Ascending aorta (tissue), 2 donors: ENCODE data around the gene RNF220. TPM values are rescaled to one million over a fixed set of nuclear protein-coding genes. Genes with fewer than 3 reads are reported as not detected.

Experiments used
- DNase-seq, 2 donors: peaks; one replicate each; pipeline ENCODE4 v3.0.0-alpha.2; 2019; ENCODE audit warnings: low spot score in 2 of 2
- H3K27ac ChIP-seq, 2 donors: fragments of 200-600 bp; sonication (generic); one replicate each; pipeline ENCODE4 v1.5.1; 2016 to 2017; ENCODE audit warnings: mild to moderate bottlenecking in 1 of 2
- H3K27me3 ChIP-seq: fragments of 200-600 bp; sonication (generic); one replicate; pipeline ENCODE4 v1.5.1; 2017
- H3K36me3 ChIP-seq, 2 donors: fragments of 200-600 bp; sonication (generic); one replicate each; pipeline ENCODE4 v1.5.1; 2016
- H3K4me1 ChIP-seq, 2 donors: fragments of 200-600 bp; sonication (generic); one replicate each; pipeline ENCODE4 v1.5.1; 2016 to 2017; ENCODE audit warnings: mild to moderate bottlenecking in 1 of 2
- H3K4me3 ChIP-seq, 2 donors: fragments of 200-600 bp; sonication (generic); one replicate each; pipeline ENCODE4 v1.5.1; 2016 to 2017; ENCODE audit warnings: mild to moderate bottlenecking in 1 of 2
- H3K9me3 ChIP-seq, 2 donors: fragments of 200-600 bp; sonication (generic); one replicate each; pipeline ENCODE4 v1.5.1; 2016
- CTCF ChIP-seq, 3 experiments: fragments of 200-600 bp in 2 of 3; fragments of 450-650 bp in 1 of 3; sonication (generic) in 2 of 3; IDR thresholded peaks; one replicate each; pipeline ENCODE4 v1.5.1; 2016 to 2019; ENCODE audit warnings: antibody characterized with exemption in 3 of 3, mild to moderate bottlenecking in 1 of 3, moderate library complexity in 1 of 3
- intact Hi-C: fragments of 100-400 bp; cut with DNase I; formaldehyde crosslinking; loops from one replicate; pipeline ENCODE4 v1.15.1; 2023
- total RNA-seq: library from RNA; depleted of rRNA; stranded (reverse); fragments of >200 nt; gene quantifications from one replicate; pipeline ENCODE4 v1.1.0, GENCODE V29; 2016

The RNF220 gene
- total RNA-seq, 1 donor from 2014 or later: 54.8 TPM

DNA sequence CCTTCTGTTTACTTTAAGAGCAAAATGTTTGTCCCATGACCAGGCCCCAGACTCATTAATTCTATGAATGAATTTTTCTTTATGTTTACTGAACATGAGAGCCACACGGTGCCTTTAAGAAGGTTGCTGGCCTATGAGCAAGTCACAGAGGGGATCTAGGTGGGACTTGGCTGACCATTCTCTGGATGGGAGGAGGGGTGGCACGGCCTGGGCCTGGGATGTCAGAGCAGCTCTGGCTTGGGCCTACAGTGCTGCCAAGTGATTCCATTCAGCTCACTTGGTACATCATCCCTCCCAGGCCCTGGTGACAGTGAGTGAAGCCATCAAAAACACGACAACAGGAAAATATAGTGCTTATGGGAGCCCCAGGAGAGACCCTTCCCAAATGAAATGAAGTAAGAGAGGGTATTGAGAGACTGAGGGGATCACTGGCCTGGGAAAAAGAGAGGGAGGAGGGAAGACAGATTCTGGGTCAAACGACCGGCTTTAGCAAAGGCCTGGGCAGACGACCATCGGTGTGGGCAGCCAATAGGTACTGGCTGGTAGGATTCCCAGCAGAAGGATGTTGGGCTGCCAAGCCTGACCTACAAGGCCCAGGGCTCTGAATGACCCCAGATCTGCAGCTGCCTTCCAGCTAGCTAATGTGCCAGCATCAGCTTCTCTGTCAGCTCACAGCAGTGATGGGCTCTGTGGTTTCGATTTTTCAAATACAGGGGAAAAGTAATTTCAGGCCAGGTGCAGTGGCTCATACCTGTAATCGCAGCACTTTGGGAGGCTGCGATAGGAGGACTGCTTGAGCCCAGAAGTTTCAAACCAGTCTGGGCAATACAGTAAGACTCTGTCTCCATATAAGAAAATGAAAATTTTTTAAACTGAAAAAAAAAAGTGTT, 265.9 kb downstream of the RNF220 start:
- Histone ChIP-seq H3K4me3 (no peak overlapping the region), H3K36me3 (no peaks in the 10 kb centered on the region), H3K27me3 (no peaks in the 10 kb centered on the region), H3K9me3 (no peaks in the 10 kb centered on the region), H3K4me1 (peaks cover 7 to 23% of the 10 kb centered on the region in 2 donors), H3K27ac (no peak overlapping the region)
- TF ChIP-seq CTCF (IDR thresholded peaks at IDR 0.05): no peak
- intact Hi-C loops: loop anchor here (5.0 to 10.0 kb wide), 4 partner anchors 61 to 1016 kb away; partner anchors contain the start of genes DMAP1, GPBP1L1, RNU5D-1 and ST3GAL3
- DNase-seq: no peak

DNA sequence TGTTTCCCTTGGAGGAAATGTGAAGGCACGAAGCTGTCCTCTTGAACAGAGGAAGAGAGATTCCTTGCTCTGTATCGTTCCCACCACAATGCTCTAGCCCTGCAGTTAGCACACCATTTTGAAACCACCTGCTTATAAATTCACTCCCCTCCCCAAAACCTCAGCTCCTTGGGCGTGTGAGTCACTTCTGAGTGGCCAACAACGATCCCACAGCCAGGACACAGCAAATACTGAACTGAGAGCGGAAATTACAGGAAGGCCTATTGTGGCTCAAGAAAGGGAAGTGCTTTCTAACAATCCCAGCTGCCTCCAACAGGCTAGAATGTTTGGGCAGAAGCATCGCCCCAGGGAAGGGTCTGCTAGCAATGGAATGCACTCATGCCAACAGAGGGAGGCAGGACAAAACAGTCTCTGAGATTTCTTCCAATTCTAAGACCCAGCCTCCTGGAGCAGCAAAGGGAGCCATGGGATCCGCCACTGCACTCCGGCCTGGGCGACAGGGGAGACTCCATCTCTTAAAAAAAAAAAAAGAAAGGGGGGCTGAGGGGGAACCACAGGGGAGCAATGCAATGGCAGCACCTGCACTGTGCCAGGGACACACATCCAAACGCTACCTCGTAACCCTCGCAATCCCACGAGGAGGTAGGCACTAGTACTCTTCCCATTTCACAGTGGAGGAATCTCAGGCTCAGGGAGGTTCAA, 267.4 kb downstream of the RNF220 start:
- TF ChIP-seq CTCF (IDR thresholded peaks at IDR 0.05): no peak
- Histone ChIP-seq H3K27ac (peak overlapping the region; percentile 86 to 92), H3K4me1 (peaks cover 7 to 27% of the 10 kb centered on the region in 2 donors), H3K9me3 (no peaks in the 10 kb centered on the region), H3K4me3 (peak overlapping the region in 1 of 2 donors; percentile 64), H3K36me3 (no peaks in the 10 kb centered on the region), H3K27me3 (no peaks in the 10 kb centered on the region)
- intact Hi-C loops: loop anchor here (5.0 to 10.0 kb wide), 4 partner anchors 60 to 1015 kb away; partner anchors contain the start of genes DMAP1, GPBP1L1, RNU5D-1 and ST3GAL3
- peak in 1 of 2 donors; percentile 74 for DNase-seq

DNA sequence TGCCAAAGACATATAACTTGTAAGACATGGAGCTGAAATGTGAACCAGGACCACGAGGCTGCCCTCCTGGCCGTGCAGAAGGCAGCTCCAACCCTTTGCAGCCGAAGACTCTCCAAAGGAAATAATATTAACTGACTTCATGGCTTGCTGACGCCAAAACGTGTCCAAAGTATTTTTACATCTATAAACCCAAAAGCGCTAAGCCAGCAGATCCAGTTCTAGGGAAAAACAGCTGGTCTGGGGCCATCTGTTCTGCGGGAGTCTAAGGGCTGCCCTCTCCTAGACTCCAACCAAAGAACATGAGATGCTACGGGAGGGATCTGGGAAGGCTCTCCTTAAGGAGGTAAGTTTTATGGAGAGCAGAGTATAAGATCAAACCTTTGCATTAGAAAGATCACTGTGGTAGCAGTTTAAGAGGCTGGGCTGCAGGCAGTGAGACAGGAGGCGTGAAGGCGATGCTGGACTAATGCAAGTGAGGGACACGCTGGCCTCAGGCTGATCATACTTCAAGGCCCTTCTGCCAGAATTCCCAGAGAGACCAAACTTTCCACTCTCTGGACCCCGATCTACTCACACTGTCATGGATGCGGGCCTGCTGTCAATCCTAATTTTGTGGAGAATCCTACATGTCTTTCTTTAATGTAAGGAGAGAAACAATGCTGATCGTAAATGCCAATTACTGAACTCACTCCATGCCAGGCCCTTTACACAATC, 268.1 kb downstream of the RNF220 start:
- no peaks in the 10 kb centered on the region for H3K36me3 ChIP-seq
- peak overlapping the region; percentile 86 to 92 for H3K27ac ChIP-seq
- H3K4me1 ChIP-seq: peaks cover 7 to 27% of the 10 kb centered on the region in 2 donors
- no peaks in the 10 kb centered on the region for H3K9me3 ChIP-seq
- intact Hi-C loops: loop anchor here (5.0 to 10.0 kb wide), 4 partner anchors 59 to 1014 kb away; partner anchors contain the start of genes DMAP1, GPBP1L1, RNU5D-1 and ST3GAL3
- peak overlapping the region; percentile 64 to 85 for H3K4me3 ChIP-seq
- no peaks in the 10 kb centered on the region for H3K27me3 ChIP-seq
- no peak for TF ChIP-seq CTCF (IDR thresholded peaks at IDR 0.05)
- no peak for DNase-seq

- DNase-seq: no peak
- peak overlapping the region; percentile 86 to 92 for H3K27ac ChIP-seq
- intact Hi-C loops: loop anchor here (1.0 to 10.0 kb wide), 7 partner anchors 29 to 1014 kb away; partner anchors contain the start of genes DMAP1, ERI3, GPBP1L1 and RNU5D-1
- TF ChIP-seq CTCF (IDR thresholded peaks at IDR 0.05): no peak
- H3K9me3 ChIP-seq: no peaks in the 10 kb centered on the region
- peaks cover 7 to 27% of the 10 kb centered on the region in 2 donors for H3K4me1 ChIP-seq
- no peaks in the 10 kb centered on the region for H3K36me3 ChIP-seq
- H3K27me3 ChIP-seq: no peaks in the 10 kb centered on the region
- peak overlapping the region; percentile 64 to 85 for H3K4me3 ChIP-seq
Measured at GRCh38 chr1:44673675-44674112, 268.6 kb downstream of the RNF220 start.
